Heart right ventricle (tissue), 16 donors: Measurements from ENCODE around the gene TDRD7. TPM values are rescaled to one million over a fixed set of nuclear protein-coding genes. Genes with fewer than 3 reads are reported as not detected.

ENCODE experiments used
- ATAC-seq, 8 donors: fragments of 200-7000 bp; cut with Tn5 transposase; one replicate each; pipeline ENCODE4 v1.9.1; 2020; ENCODE audit warnings: mild to moderate bottlenecking in 8 of 8, moderate library complexity in 8 of 8, moderate number of reproducible peaks in 1 of 8
- DNase-seq, 2 donors: peaks; one replicate each; pipeline ENCODE4 v3.0.0-alpha.2; 2020
- H3K27ac ChIP-seq, 10 donors: fragments of 200-600 bp; sonication (generic) in 2 of 10; one replicate each; pipeline versions ENCODE4 v1.5.0 to v1.8.0; 2020 to 2022; ENCODE audit warnings: mild to moderate bottlenecking in 3 of 10
- H3K27me3 ChIP-seq, 7 donors: fragments of 200-600 bp; one replicate each; pipeline ENCODE4 v1.8.0; 2021 to 2022; ENCODE audit warnings: mild to moderate bottlenecking in 2 of 7
- H3K36me3 ChIP-seq, 9 donors: fragments of 200-600 bp; sonication (generic) in 1 of 9; one replicate each; pipeline versions ENCODE4 v1.5.0 to v1.8.0; 2020 to 2022; ENCODE audit warnings: mild to moderate bottlenecking in 2 of 9
- H3K4me1 ChIP-seq, 9 donors: fragments of 200-600 bp; sonication (generic) in 1 of 9; one replicate each; pipeline versions ENCODE4 v1.5.0 to v1.8.0; 2020 to 2022; ENCODE audit warnings: mild to moderate bottlenecking in 4 of 9
- H3K4me3 ChIP-seq, 10 donors: fragments of 200-600 bp; sonication (generic) in 2 of 10; one replicate each; pipeline versions ENCODE4 v1.5.0 to v1.8.0; 2020 to 2022; ENCODE audit warnings: mild to moderate bottlenecking in 7 of 10, moderate library complexity in 2 of 10
- H3K9me3 ChIP-seq, 11 donors: fragments of 200-600 bp in 10 of 11; sonication (generic) in 2 of 11; one replicate each; pipeline versions ENCODE4 v1.5.0 to v1.8.0; 2013 to 2022; ENCODE audit warnings: mild to moderate bottlenecking in 2 of 11, control low read depth in 1 of 11, moderate library complexity in 1 of 11
- CTCF ChIP-seq, 9 donors: fragments of 200-600 bp; sonication (generic) in 2 of 9; IDR thresholded peaks; one replicate each; pipeline versions ENCODE4 v1.5.0 to v1.8.0; 2021 to 2022; ENCODE audit warnings: antibody characterized with exemption in 9 of 9, mild to moderate bottlenecking in 5 of 9, moderate library complexity in 1 of 9
- WGBS, 2 donors: extraction: QIAGEN DNeasy Blood & Tissue Kit; methylation state at CpG; one replicate each; pipeline ENCODE4 v1.1.7; 2013; ENCODE audit warnings: inconsistent platforms in 1 of 2; 5-methylcytosine and 5-hydroxymethylcytosine counted together
- intact Hi-C, 10 donors: fragments of 100-400 bp; cut with DNase I; formaldehyde crosslinking; loops; one replicate each; pipeline versions ENCODE4 v1.11.1 to v1.14.2; 2022
- polyA plus RNA-seq, 2 donors: library from polyadenylated mRNA; stranded (reverse); fragments of 200-250 nt; gene quantifications; one replicate each; pipeline ENCODE4 v1.2.3, GENCODE V29; 2013
- total RNA-seq, 10 donors: library from RNA; stranded (reverse); fragmentation: NEBNext Ultra II Directional in 3 of 10; extraction: Animal tissue kit (Norgen Biotek cat#: 25700) in 3 of 10; gene quantifications; one replicate each; pipeline versions ENCODE4 v1.2.1 to v1.2.4, GENCODE V29; 2021 to 2023
- donor health status: Arrhythmogenic right ventricular cardiomyopathy.
- donor health status: ischemic (EF 13 %, LVEDD 7.1; RV severe dilation, severe dysfunction).
- donor health status: healthy with polysubstance abuse.
- donor health status: DM: no; HTN: yes; CAD: no.
- donor health status: DM: no; HTN: no; CAD: no.
- donor health status: ischemic (EF 25% LVEDD 6.9; RV normal size, moderate dysfunction).
- donor health status: ischemic (EF 25% LVEDD 5.7; RV mildly dilated, moderate dysfunction).
- donor health status: healthy.
- donor health status: DM: yes; HTN: yes; CAD: no.
- donor health status: Ischemic cardiomyopathy.
- donor health status: ischemic (EF 35%, LVEDD 5.7; RV mildly dilated, moderate dysfunction).
- donor health status: nonischemic (EF 11% LVEDD 7.7; RV severe dilation, severe dysfunction).
- donor health status: DM: yes; HTN: yes; CAD: no.
- donor health status: PGD.
- donor health status: ischemic (EF 29% LVEDD 5.4; RV normal size, mild dysfunction).
- donor health status: nonischemic (EF 23%, LVEDD 6.1; RV moderate dilation, normal function).

TDRD7 gene
- total and polyA plus RNA-seq, 12 donors: 4.0 to 12.8 (median 8.0) TPM

- ATAC-seq (no peak), DNase-seq (no peak)
- Histone ChIP-seq H3K27ac (no peak overlapping the region), H3K9me3 (peaks cover 0 to 20% (median 0%) of the 10 kb centered on the region in 11 donors), H3K36me3 (peaks cover 0 to 29% (median 7%) of the 10 kb centered on the region in 9 donors), H3K4me3 (no peak overlapping the region), H3K27me3 (no peaks in the 10 kb centered on the region), H3K4me1 (no peaks in the 10 kb centered on the region)
- intact Hi-C loops: no loop called here
- 91 to 92% methylated on average over 3 of the region's 3 CpGs for WGBS, 2 donors
- TF ChIP-seq CTCF (IDR thresholded peaks at IDR 0.05): no peak
Measured at GRCh38 chr9:97425973-97426336, 14.1 kb downstream of the TDRD7 start.

GRCh38 chr9:97427885-97428284 is 16.0 kb downstream of the TDRD7 start:
- no peak overlapping the region for H3K27ac ChIP-seq
- DNase-seq (no peak), ATAC-seq (no peak)
- intact Hi-C loops: no loop called here
- 83 to 85% methylated on average over 4 of the region's 4 CpGs for WGBS, 2 donors
- peaks cover 0 to 48% (median 17%) of the 10 kb centered on the region in 9 donors for H3K36me3 ChIP-seq
- no peak for TF ChIP-seq CTCF (IDR thresholded peaks at IDR 0.05)
- H3K4me1 ChIP-seq: no peaks in the 10 kb centered on the region
- H3K27me3 ChIP-seq: no peaks in the 10 kb centered on the region
- no peak overlapping the region for H3K4me3 ChIP-seq
- peaks cover 0 to 13% (median 0%) of the 10 kb centered on the region in 11 donors for H3K9me3 ChIP-seq

- DNase-seq (no peak), ATAC-seq (no peak)
- no peaks in the 10 kb centered on the region for H3K9me3 ChIP-seq
- H3K36me3 ChIP-seq: peaks cover 0 to 73% (median 23%) of the 10 kb centered on the region in 9 donors
- no peaks in the 10 kb centered on the region for H3K4me1 ChIP-seq
- intact Hi-C loops: no loop called here
- H3K27ac ChIP-seq: no peak overlapping the region
- WGBS, 2 donors: 92 to 95% methylated on average over 7 of the region's 7 CpGs
- no peak for TF ChIP-seq CTCF (IDR thresholded peaks at IDR 0.05)
- H3K27me3 ChIP-seq: no peaks in the 10 kb centered on the region
- no peak overlapping the region for H3K4me3 ChIP-seq
Measured at GRCh38 chr9:97430316-97431043, 18.6 kb downstream of the TDRD7 start.

GRCh38 chr9:97431044-97431441 is 19.1 kb downstream of the TDRD7 start:
- WGBS, 2 donors: 96 to 97% methylated on average over 3 of the region's 3 CpGs
- DNase-seq (no peak), ATAC-seq (no peak)
- intact Hi-C loops: no loop called here
- no peak for TF ChIP-seq CTCF (IDR thresholded peaks at IDR 0.05)
- H3K4me1 ChIP-seq: no peaks in the 10 kb centered on the region
- no peaks in the 10 kb centered on the region for H3K9me3 ChIP-seq
- no peak overlapping the region for H3K4me3 ChIP-seq
- peaks cover 0 to 75% (median 23%) of the 10 kb centered on the region in 9 donors for H3K36me3 ChIP-seq
- H3K27me3 ChIP-seq: no peaks in the 10 kb centered on the region
- H3K27ac ChIP-seq: no peak overlapping the region
